Gastroesophageal sphincter (tissue), 4 donors: ENCODE data around the gene FAAH. TPM values are rescaled to one million over a fixed set of nuclear protein-coding genes. Genes with fewer than 3 reads are reported as not detected.

ENCODE experiments used
- ATAC-seq: fragments of 150-250 bp; one replicate; pipeline ENCODE4 v1.9.1; 2016; ENCODE audit warnings: mild to moderate bottlenecking, moderate library complexity
- H3K27ac ChIP-seq, 4 donors: fragments of 200-600 bp; sonication (generic) in 3 of 4; 1 replicate in 3 of 4; 2 replicates in 1 of 4; pipeline ENCODE4 v1.5.1; 2016 to 2019
- H3K27me3 ChIP-seq: fragments of 200-600 bp; sonication (generic); one replicate; pipeline ENCODE4 v1.5.1; 2019
- H3K36me3 ChIP-seq, 2 donors: fragments of 200-600 bp; sonication (generic); one replicate each; pipeline ENCODE4 v1.5.1; 2019; ENCODE audit warnings: control low read depth in 1 of 2
- H3K4me1 ChIP-seq, 3 donors: fragments of 200-600 bp; sonication (generic); 1 replicate in 2 of 3; 2 replicates in 1 of 3; pipeline ENCODE4 v1.5.1; 2016 to 2019; ENCODE audit warnings: control low read depth in 2 of 3
- H3K4me3 ChIP-seq, 2 donors: fragments of 200-600 bp; sonication (generic); one replicate each; pipeline ENCODE4 v1.5.1; 2019; ENCODE audit warnings: mild to moderate bottlenecking in 1 of 2, moderate library complexity in 1 of 2
- H3K9me3 ChIP-seq, 3 donors: fragments of 200-600 bp; sonication (generic); one replicate each; pipeline ENCODE4 v1.5.1; 2017 to 2019; ENCODE audit warnings: control low read depth in 2 of 3
- CTCF ChIP-seq, 4 experiments: fragments of 200-600 bp in 2 of 4; fragments of 450-650 bp in 2 of 4; sonication (generic) in 1 of 4; IDR thresholded peaks; one replicate each; pipeline ENCODE4 v1.5.1; 2017 to 2019; ENCODE audit warnings: antibody characterized with exemption in 4 of 4, mild to moderate bottlenecking in 2 of 4, moderate library complexity in 2 of 4
- EP300 ChIP-seq: sonication (generic); formaldehyde crosslinking; IDR thresholded peaks from one replicate; pipeline ENCODE4 v1.6.1; 2017; ENCODE audit warnings: antibody characterized with exemption, mild to moderate bottlenecking
- POLR2A ChIP-seq, 2 donors: fragments of 450-650 bp; IDR thresholded peaks; one replicate each; pipeline ENCODE4 v1.6.1; 2017; ENCODE audit warnings: antibody characterized with exemption in 2 of 2, mild to moderate bottlenecking in 2 of 2, moderate library complexity in 1 of 2
- POLR2AphosphoS5 ChIP-seq: sonication (generic); formaldehyde crosslinking; IDR thresholded peaks from one replicate; pipeline ENCODE4 v1.6.1; 2017; ENCODE audit warnings: antibody characterized with exemption
- WGBS, 2 donors: methylation state at CpG; one replicate each; pipeline ENCODE4 v1.1.5; 2018; ENCODE audit warnings: low coverage in 1 of 2; 5-methylcytosine and 5-hydroxymethylcytosine counted together
- total RNA-seq, 4 donors: library from RNA; depleted of rRNA; stranded (reverse); fragments of >200 nt; gene quantifications; one replicate each; pipeline ENCODE4 v1.1.0, GENCODE V29; 2016

Gene FAAH
- total RNA-seq, 4 donors from 2014 or later, result 6.8 to 8.1 (median 7.4) TPM

GRCh38 chr1:46447499-46448108 lies 53.5 kb downstream of the FAAH start:
- WGBS, 2 donors, result 25% methylated on average over 4 of the region's 14 CpGs; no CpG with 5 or more reads in 1 of the 2 donors
- H3K27me3 ChIP-seq, result peaks cover 55% of the 10 kb centered on the region

GRCh38 chr1:46448109-46448911 lies 54.2 kb downstream of the FAAH start:
- WGBS, 2 donors, result 18 to 47% methylated on average over 3 to 5 of the region's 76 CpGs
- peak overlapping the region in 1 of 2 donors; percentile 47 for H3K4me3 ChIP-seq

More at GRCh38 chr1:46447499-46448108, 53.5 kb downstream of the FAAH start:
- TF ChIP-seq POLR2A (IDR thresholded peaks at IDR 0.05) (no peak), CTCF (IDR thresholded peaks at IDR 0.05) (no peak), POLR2AphosphoS5 (no peak), EP300 (no peak)
- no peaks in the 10 kb centered on the region for H3K9me3 ChIP-seq
- peak overlapping the region in 1 of 2 donors; percentile 47 for H3K4me3 ChIP-seq
- ATAC-seq, result no peak
- no peak overlapping the region for H3K27ac ChIP-seq
- no peaks in the 10 kb centered on the region for H3K36me3 ChIP-seq
- peaks cover 0 to 25% (median 0%) of the 10 kb centered on the region in 3 donors for H3K4me1 ChIP-seq

GRCh38 chr1:46449223-46450159 lies 55.4 kb downstream of the FAAH start:
- Histone ChIP-seq H3K27ac (no peak overlapping the region), H3K36me3 (no peaks in the 10 kb centered on the region), H3K4me3 (no peak overlapping the region), H3K9me3 (no peaks in the 10 kb centered on the region), H3K4me1 (peaks cover 0 to 18% (median 0%) of the 10 kb centered on the region in 3 donors), H3K27me3 (peaks cover 67% of the 10 kb centered on the region)
- ATAC-seq, result no peak
- TF ChIP-seq CTCF (IDR thresholded peaks at IDR 0.05) (no peak), POLR2A (IDR thresholded peaks at IDR 0.05) (no peak), POLR2AphosphoS5 (no peak), EP300 (no peak)
- WGBS, 2 donors, result 68 to 73% methylated on average over 2 to 6 of the region's 6 CpGs

More at GRCh38 chr1:46448109-46448911, 54.2 kb downstream of the FAAH start:
- no peaks in the 10 kb centered on the region for H3K9me3 ChIP-seq
- no peak for ATAC-seq
- H3K27me3 ChIP-seq, result peaks cover 56% of the 10 kb centered on the region
- no peak overlapping the region for H3K27ac ChIP-seq
- no peak for TF ChIP-seq CTCF (IDR thresholded peaks at IDR 0.05)
- TF ChIP-seq POLR2A (IDR thresholded peaks at IDR 0.05), result no peak
- no peak for TF ChIP-seq POLR2AphosphoS5
- no peak for TF ChIP-seq EP300
- H3K4me1 ChIP-seq, result peaks cover 0 to 18% (median 0%) of the 10 kb centered on the region in 3 donors
- no peaks in the 10 kb centered on the region for H3K36me3 ChIP-seq

- no CpG with 5 or more reads among the region's 1 CpG for WGBS, 2 donors
- no peak for TF ChIP-seq POLR2AphosphoS5
- no peak for TF ChIP-seq EP300
- no peak for TF ChIP-seq POLR2A (IDR thresholded peaks at IDR 0.05)
- no peak for TF ChIP-seq CTCF (IDR thresholded peaks at IDR 0.05)
- H3K9me3 ChIP-seq, result no peaks in the 10 kb centered on the region
- H3K27me3 ChIP-seq, result peaks cover 73% of the 10 kb centered on the region
- peaks cover 0 to 18% (median 0%) of the 10 kb centered on the region in 3 donors for H3K4me1 ChIP-seq
- H3K4me3 ChIP-seq, result no peak overlapping the region
- ATAC-seq, result no peak
- no peak overlapping the region for H3K27ac ChIP-seq
- H3K36me3 ChIP-seq, result no peaks in the 10 kb centered on the region
Observed at GRCh38 chr1:46450160-46450517, 56.0 kb downstream of the FAAH start.
